Measurements from ENCODE around the gene RNF222. TPM values are rescaled to one million over a fixed set of nuclear protein-coding genes. Genes with fewer than 3 reads are reported as not detected.

Gene RNF222
- total and polyA plus RNA-seq, 10 of the 15 experiments (the other 5 are each of a cell fraction or from before 2014, with no cell fraction given): not detected

GRCh38 chr17:8402921-8403536, 5.4 kb upstream of the RNF222 start:
- Histone ChIP-seq H3K79me2 (ENCODE audit: control insufficient read depth, insufficient read depth, low read length) (no peaks in the 10 kb centered on the region), H3K9ac (ENCODE audit: control insufficient read depth, insufficient read depth, low read length) (no peak overlapping the region), H3K27me3 (replicated peaks in 1 of 2; ENCODE audit: control insufficient read depth in 2 of 2, insufficient read depth in 2 of 2, low read length in 1 of 2) (no peaks in the 10 kb centered on the region; a peak in 1 of 4 replicates), H3K4me2 (ENCODE audit: control insufficient read depth, insufficient read depth) (no peak overlapping the region), H3K36me3 (ENCODE audit: control insufficient read depth in 2 of 2, insufficient read depth in 2 of 2, low read length in 1 of 2) (no peaks in the 10 kb centered on the region), H3K4me1 (ENCODE audit: control insufficient read depth, insufficient read depth, low read length) (no peaks in the 10 kb centered on the region), H3K9me3 (replicated peaks; ENCODE audit: control insufficient read depth, insufficient read depth, low read length) (no peaks in the 10 kb centered on the region), H3K4me3 (no peak overlapping the region), H4K20me1 (ENCODE audit: control insufficient read depth, insufficient read depth) (no peaks in the 10 kb centered on the region), H2AFZ (ENCODE audit: control insufficient read depth, low read depth, low read length) (no peak overlapping the region), H3K27ac (ENCODE audit: control insufficient read depth, insufficient read depth) (no peak overlapping the region)
- in situ Hi-C loops (cut with MboI): no loop called here
- ChIA-PET RAD21 (ENCODE audit: unreplicated experiment) (no interaction called here), CTCF (interaction anchor here (0.5 to 0.9 kb wide), 2 partner anchors 83 to 328 kb away, joined by 3 read pairs; no protein-coding TSS in a partner anchor), SMC1A (ENCODE audit: uncharacterized antibody, unreplicated experiment) (interaction anchor here (0.6 kb wide), 1 partner anchor 311 kb away, joined by 3 read pairs; no protein-coding TSS in a partner anchor), POLR2A (no interaction called here)
- no TSS peak for BruUV-seq (replicated peaks)
- FAIRE-seq (no peak), ATAC-seq (no peak), DNase-seq (ENCODE audit: low read depth, low spot score) (no peak)
- WGBS (ENCODE audit: insufficient coverage, insufficient replicate concordance, low lambda C conversion rate, missing lambda C conversion rate): 41% methylated on average over 11 of the region's 11 CpGs
- intact Hi-C loops (cut with micrococcal nuclease; ENCODE audit: unreplicated experiment): no loop called here
- no peak for TF ChIP-seq ZNF592 (IDR thresholded peaks at IDR 0.05)
- no peak for TF ChIP-seq RFX5 (IDR thresholded peaks at IDR 0.05; ENCODE audit: low read depth, low read length)
- TF ChIP-seq IKZF1 (conservative IDR thresholded peaks at IDR 0.05): no peak
- no peak for TF ChIP-seq ZNF207 (IDR thresholded peaks at IDR 0.05; ENCODE audit: borderline replicate concordance)
- TF ChIP-seq GABPA (IDR thresholded peaks at IDR 0.05; ENCODE audit: low read depth): no peak
- TF ChIP-seq ELK1 (IDR thresholded peaks at IDR 0.05; ENCODE audit: low read depth, low read length): no peak
- no peak for TF ChIP-seq ZBTB40 (IDR thresholded peaks at IDR 0.05; ENCODE audit: borderline replicate concordance)
- TF ChIP-seq EED (IDR thresholded peaks at IDR 0.05; ENCODE audit: low read depth): no peak
- TF ChIP-seq SREBF1 (IDR thresholded peaks at IDR 0.05; ENCODE audit: low read length): no peak
- no peak for TF ChIP-seq SIX5 (IDR thresholded peaks at IDR 0.05; ENCODE audit: low read depth, low read length, severe bottlenecking)
